Breast epithelium (tissue), 3 donors: Measurements from ENCODE around the gene KANSL3.
"Not testable (repeated sequence)": the region's sequence is repeated elsewhere in the genome, so short reads cannot be mapped to it uniquely, and the experiment has no call there.

ENCODE experiments used
- POLR2A ChIP-seq: fragments of 450-650 bp; IDR thresholded peaks from one replicate; pipeline ENCODE4 v1.6.1; 2016; ENCODE audit warnings: antibody characterized with exemption, mild to moderate bottlenecking, moderate library complexity
- POLR2AphosphoS5 ChIP-seq, 3 donors: sonication (generic); formaldehyde crosslinking; IDR thresholded peaks; one replicate each; pipeline ENCODE4 v1.6.1; 2017; ENCODE audit warnings: antibody characterized with exemption in 3 of 3
- TF ChIP-seq, protein P1 (sequence below), 3 donors: fragments of 450-650 bp; IDR thresholded peaks; one replicate each; pipeline ENCODE4 v1.5.1; 2016 to 2017; ENCODE audit warnings: antibody characterized with exemption in 3 of 3, mild to moderate bottlenecking in 3 of 3, moderate library complexity in 3 of 3

DNA sequence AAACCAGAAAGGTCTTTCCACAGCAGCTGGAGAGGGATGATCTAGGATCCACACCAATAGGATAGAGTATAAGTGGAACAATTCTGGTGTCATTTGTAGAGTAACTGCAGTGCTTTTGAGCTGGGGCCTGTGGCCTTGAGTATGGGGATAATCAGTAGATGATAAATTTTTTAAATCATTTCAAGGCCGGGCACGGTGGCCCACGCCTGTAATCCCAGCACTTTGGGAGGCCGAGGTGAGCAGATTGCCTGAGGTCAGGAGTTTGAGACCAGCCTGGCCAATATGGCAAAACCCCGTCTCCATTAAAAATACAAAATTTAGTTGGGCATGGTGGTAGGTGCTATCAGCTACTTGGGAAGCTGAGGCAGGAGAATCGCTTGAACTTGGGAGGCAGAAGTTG lies 80.7 kb downstream of the KANSL3 start:
- TF ChIP-seq, protein P1, sequence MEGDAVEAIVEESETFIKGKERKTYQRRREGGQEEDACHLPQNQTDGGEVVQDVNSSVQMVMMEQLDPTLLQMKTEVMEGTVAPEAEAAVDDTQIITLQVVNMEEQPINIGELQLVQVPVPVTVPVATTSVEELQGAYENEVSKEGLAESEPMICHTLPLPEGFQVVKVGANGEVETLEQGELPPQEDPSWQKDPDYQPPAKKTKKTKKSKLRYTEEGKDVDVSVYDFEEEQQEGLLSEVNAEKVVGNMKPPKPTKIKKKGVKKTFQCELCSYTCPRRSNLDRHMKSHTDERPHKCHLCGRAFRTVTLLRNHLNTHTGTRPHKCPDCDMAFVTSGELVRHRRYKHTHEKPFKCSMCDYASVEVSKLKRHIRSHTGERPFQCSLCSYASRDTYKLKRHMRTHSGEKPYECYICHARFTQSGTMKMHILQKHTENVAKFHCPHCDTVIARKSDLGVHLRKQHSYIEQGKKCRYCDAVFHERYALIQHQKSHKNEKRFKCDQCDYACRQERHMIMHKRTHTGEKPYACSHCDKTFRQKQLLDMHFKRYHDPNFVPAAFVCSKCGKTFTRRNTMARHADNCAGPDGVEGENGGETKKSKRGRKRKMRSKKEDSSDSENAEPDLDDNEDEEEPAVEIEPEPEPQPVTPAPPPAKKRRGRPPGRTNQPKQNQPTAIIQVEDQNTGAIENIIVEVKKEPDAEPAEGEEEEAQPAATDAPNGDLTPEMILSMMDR (IDR thresholded peaks at IDR 0.05) = not testable (repeated sequence)
- not testable (repeated sequence) for TF ChIP-seq POLR2A; POLR2AphosphoS5 (IDR thresholded peaks at IDR 0.05)
